Subcutaneous adipose tissue (tissue), 4 donors: Measurements from ENCODE around the gene ZNF221. TPM values are rescaled to one million over a fixed set of nuclear protein-coding genes. Genes with fewer than 3 reads are reported as not detected.

Experiments
- small RNA-seq: library from RNA; depleted of rRNA; stranded (forward); fragments of <200 nt; gene quantifications from one replicate; pipeline ENCODE3, GENCODE V24; 2016
- total RNA-seq, 4 donors: library from RNA; depleted of rRNA; stranded (reverse); fragments of >200 nt; gene quantifications; one replicate each; pipeline ENCODE4 v1.1.0, GENCODE V29; 2016
- TF ChIP-seq, protein P1 (sequence below): fragments of 450-650 bp; IDR thresholded peaks from one replicate; pipeline ENCODE4 v1.5.1; 2016; ENCODE audit warnings: low read depth, mild to moderate bottlenecking, control low read depth, antibody characterized with exemption, moderate library complexity

ZNF221 gene
- total RNA-seq, 4 donors from 2014 or later = 4.5 to 6.8 (median 5.6) TPM

DNA sequence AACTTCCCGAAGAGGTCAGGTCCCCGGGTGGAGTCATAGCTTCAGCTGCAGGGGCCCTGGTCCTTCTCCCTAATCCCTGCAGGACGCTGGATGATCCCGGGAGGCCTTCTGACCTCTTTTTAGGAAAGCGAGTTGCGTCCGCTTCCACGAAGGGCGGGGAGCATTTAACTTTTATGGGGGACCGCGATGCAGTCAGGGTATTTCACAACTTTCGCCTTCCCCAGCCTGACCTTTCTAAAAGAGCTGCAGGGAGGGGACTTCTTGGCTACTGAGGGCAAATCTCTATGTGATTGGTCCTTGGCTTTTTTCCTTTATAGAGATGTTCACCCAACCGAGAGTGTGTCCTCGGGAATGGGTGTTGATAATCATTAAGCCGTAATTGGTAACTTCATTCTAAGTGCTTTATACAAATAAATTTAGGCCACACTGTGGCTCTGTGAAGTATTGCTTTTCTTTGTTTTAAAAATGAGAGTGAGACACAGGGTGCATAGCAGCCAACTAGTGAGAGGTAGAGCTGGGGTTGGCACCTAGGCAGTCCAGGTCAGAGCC is 52.5 kb downstream of the ZNF221 start:
- TF ChIP-seq, protein P1, sequence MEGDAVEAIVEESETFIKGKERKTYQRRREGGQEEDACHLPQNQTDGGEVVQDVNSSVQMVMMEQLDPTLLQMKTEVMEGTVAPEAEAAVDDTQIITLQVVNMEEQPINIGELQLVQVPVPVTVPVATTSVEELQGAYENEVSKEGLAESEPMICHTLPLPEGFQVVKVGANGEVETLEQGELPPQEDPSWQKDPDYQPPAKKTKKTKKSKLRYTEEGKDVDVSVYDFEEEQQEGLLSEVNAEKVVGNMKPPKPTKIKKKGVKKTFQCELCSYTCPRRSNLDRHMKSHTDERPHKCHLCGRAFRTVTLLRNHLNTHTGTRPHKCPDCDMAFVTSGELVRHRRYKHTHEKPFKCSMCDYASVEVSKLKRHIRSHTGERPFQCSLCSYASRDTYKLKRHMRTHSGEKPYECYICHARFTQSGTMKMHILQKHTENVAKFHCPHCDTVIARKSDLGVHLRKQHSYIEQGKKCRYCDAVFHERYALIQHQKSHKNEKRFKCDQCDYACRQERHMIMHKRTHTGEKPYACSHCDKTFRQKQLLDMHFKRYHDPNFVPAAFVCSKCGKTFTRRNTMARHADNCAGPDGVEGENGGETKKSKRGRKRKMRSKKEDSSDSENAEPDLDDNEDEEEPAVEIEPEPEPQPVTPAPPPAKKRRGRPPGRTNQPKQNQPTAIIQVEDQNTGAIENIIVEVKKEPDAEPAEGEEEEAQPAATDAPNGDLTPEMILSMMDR = no peak

DNA sequence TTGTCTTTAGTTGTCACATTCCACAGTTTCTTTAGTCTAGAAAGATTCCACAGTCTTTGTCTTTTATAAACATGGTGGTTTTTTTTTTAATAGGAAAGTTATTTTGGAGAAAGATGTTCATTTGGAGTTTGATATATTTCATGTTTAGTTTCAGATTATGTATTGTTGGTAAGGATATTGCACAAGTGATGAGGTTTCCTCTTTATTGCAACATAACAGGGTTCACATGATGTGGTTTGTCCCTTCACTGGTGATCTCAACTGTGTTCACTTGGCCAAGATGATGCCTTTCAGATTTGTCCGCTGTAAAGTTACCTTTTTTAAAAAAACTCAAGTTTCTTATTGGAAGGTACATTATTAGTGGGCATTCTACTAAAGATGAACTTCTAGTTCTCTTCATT is 54.9 kb downstream of the ZNF221 start:
- TF ChIP-seq, protein P1 = no peak

DNA sequence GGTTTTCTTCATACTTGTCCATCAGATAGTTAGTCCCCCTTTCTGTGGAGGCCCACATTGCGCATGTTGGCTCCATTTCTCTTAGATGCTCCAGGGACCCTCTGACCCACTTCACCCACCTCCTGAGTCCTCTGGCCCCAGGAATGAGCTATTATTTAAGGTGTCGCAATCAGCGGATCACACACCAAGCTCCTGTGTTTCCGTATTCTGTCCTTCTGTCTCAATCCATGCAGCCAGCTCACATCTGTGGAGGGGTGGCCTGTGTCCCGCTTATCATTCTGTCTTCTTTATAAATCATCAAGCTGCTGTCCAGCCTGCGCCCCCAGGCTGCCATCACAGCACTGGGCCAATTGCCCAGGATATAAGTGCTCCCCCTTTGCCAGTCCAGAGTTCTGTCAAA is 56.4 kb downstream of the ZNF221 start:
- TF ChIP-seq, protein P1 = no peak

DNA sequence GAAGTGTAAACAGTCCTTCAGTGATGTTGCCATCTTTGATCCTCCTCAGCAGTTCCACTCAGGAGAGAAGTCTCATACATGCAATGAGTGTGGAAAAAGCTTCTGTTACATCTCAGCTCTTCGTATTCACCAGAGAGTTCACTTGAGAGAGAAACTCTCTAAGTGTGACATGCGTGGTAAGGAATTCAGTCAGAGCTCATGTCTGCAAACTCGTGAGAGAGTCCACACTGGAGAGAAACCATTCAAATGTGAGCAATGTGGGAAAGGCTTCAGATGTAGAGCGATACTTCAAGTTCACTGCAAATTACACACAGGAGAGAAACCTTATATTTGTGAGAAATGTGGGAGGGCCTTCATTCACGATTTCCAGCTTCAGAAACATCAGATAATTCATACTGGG is 59.4 kb downstream of the ZNF221 start:
- TF ChIP-seq, protein P1 = no peak

Small RNA genes lying within 50 kb of the gene (small RNA-seq; reads per million reads assigned to genes)
- not detected for gene AC006213.5

Other genes starting within 250 kb of the ZNF221 start
- not detected for gene IRGC, start 235.2 kb upstream of the ZNF221 start, total RNA-seq
- 10 to 100 TPM; 10.0 to 17.2 (median 12.7) TPM for gene SMG9, start 196.3 kb upstream of the ZNF221 start, total RNA-seq
- 10 to 100 TPM in 1 of 4 donors, 1 to 10 TPM in 2, under 1 TPM in 1; 0.57 to 25.2 (median 3.6) TPM for gene KCNN4, start 170.3 kb upstream of the ZNF221 start, total RNA-seq
- gene LYPD5, start 148.8 kb upstream of the ZNF221 start, total RNA-seq = under 1 TPM in 3 of 4 donors, not detected in 1; 0.22 to 0.94 (median 0.51) TPM
- gene ZNF283, start 123.9 kb upstream of the ZNF221 start, total RNA-seq = 10 to 100 TPM in 1 of 4 donors, 1 to 10 TPM in 3; 5.7 to 10.5 (median 8.1) TPM
- 1 to 10 TPM in 3 of 4 donors, under 1 TPM in 1; 0.49 to 4.1 (median 1.5) TPM for gene ZNF404, start 67.3 kb upstream of the ZNF221 start, total RNA-seq
- gene ZNF45, start 15.9 kb upstream of the ZNF221 start, total RNA-seq = 1 to 10 TPM; 5.9 to 8.7 (median 7.1) TPM
- gene ZNF155, start 33.0 kb downstream of the ZNF221 start, total RNA-seq = 10 to 100 TPM in 1 of 4 donors, 1 to 10 TPM in 3; 6.0 to 13.8 (median 9.1) TPM
- gene ZNF230, start 51.7 kb downstream of the ZNF221 start, total RNA-seq = 10 to 100 TPM in 1 of 4 donors, 1 to 10 TPM in 3; 1.9 to 11.0 (median 3.4) TPM
- 1 to 10 TPM; 2.2 to 3.2 (median 3.1) TPM for gene ZNF222, start 74.2 kb downstream of the ZNF221 start, total RNA-seq
- gene ZNF223, start 100.8 kb downstream of the ZNF221 start, total RNA-seq = 1 to 10 TPM; 2.9 to 5.9 (median 5.0) TPM
- 1 to 10 TPM; 1.8 to 2.4 (median 2.1) TPM for gene ZNF284, start 120.9 kb downstream of the ZNF221 start, total RNA-seq
- 10 to 100 TPM; 19.9 to 32.6 (median 30.0) TPM for gene ZNF224, start 143.1 kb downstream of the ZNF221 start, total RNA-seq
- gene ZNF225, start 162.2 kb downstream of the ZNF221 start, total RNA-seq = 1 to 10 TPM; 3.3 to 5.1 (median 4.1) TPM
- 1 to 10 TPM; 4.9 to 9.1 (median 7.4) TPM for gene ZNF234, start 190.3 kb downstream of the ZNF221 start, total RNA-seq
- 10 to 100 TPM; 12.9 to 20.7 (median 17.6) TPM for gene ZNF226, start 213.9 kb downstream of the ZNF221 start, total RNA-seq